GM13977 (cell line): ENCODE results near the gene FANCG.

ENCODE experiments used
- DNase-seq: peaks from one replicate; pipeline ENCODE4 v3.0.0; 2012; ENCODE audit warnings: low spot score
- in situ Hi-C: fragments of 300-500 bp; cut with MboI; formaldehyde crosslinking; loops from one replicate; pipeline ENCODE4 v1.12.0; 2022; ENCODE audit warnings: low sequenced_read_pairs, low pct_unique_long_range_greater_than_20kb, mixed read lengths, inconsistent platforms; ENCODE audit not compliant: unreplicated experiment
- TF ChIP-seq, protein P1 (sequence below): IDR thresholded peaks from 2 replicates; pipeline ENCODE4 v1.5.1; 2012; ENCODE audit warnings: mild to moderate bottlenecking, control low read depth; ENCODE audit not compliant: insufficient read depth; ENCODE audit errors: extremely low read depth, missing control alignments

The FANCG gene

DNA sequence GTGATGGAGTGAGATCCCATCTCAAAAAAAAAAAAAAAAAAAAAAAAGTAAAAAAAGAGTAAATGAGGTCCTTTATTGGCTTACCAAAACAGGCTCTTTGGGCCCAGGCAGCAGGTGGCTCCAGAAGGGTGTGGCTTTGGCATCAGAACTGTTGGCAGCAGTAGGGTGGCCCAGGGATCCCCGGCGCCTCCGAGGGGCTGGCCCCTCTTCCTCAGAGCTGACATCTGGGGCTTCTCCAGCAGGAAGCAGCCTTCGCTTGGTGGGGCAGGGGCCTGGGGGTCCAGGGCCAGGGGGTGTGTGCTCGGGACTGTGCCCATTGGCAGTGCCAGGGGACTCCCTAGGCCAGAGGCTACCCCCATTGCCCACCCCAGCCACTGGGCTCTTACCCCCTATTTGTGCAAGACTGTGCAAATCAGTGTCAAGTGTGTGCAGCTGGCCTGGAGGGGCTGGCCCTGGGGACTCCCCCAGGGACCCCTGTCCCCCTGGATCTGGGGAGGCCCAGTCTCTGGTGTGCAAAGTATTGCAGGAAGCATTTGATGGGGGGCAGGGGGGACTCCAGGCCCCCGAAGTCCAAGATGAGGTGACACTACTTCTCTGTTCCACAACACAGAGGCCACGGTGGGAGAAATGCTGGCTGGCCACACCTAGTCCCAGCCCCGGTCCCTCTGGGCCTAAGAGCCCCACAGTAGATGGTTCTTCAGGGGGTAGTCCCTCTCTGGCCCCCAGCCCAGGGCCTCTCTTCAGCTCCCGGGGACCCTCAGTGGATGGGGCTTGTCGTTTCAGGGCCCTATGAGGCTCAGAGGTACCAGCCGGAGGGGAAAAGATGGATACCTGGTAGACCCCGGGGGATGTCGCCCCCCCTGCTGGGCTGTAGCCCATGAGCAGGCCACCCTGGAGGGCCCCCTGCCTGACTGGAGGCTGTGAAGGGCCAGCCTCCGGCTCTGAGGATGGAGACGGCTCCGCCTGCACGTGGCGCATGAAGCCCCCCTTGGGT, 27.9 kb upstream of the FANCG start:
- TF ChIP-seq, protein P1, sequence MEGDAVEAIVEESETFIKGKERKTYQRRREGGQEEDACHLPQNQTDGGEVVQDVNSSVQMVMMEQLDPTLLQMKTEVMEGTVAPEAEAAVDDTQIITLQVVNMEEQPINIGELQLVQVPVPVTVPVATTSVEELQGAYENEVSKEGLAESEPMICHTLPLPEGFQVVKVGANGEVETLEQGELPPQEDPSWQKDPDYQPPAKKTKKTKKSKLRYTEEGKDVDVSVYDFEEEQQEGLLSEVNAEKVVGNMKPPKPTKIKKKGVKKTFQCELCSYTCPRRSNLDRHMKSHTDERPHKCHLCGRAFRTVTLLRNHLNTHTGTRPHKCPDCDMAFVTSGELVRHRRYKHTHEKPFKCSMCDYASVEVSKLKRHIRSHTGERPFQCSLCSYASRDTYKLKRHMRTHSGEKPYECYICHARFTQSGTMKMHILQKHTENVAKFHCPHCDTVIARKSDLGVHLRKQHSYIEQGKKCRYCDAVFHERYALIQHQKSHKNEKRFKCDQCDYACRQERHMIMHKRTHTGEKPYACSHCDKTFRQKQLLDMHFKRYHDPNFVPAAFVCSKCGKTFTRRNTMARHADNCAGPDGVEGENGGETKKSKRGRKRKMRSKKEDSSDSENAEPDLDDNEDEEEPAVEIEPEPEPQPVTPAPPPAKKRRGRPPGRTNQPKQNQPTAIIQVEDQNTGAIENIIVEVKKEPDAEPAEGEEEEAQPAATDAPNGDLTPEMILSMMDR: no peak
- in situ Hi-C loops: no loop called here
- no peak for DNase-seq

DNA sequence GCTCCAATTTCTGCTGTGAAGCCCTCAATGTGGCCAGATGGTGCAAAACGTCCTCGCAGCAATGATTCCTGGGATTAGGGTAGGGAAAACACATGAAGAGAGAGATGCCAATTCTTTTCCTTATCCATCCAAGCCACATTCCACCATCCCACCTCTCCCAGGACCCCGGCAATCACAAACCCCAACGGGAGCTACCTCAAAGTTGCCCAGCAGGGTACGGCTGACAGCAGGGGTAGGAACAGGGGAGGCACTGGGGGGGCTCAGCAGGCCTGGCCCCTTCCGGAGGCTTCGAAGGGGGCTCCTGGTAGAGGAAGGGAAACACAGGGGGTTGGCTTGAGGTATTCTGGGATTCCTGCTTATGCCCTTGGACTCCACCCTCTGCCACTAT, 26.6 kb upstream of the FANCG start:
- TF ChIP-seq, protein P1: no peak
- in situ Hi-C loops: no loop called here
- DNase-seq: peak; percentile 3

- TF ChIP-seq, protein P1: no peak
- DNase-seq: no peak
- in situ Hi-C loops: no loop called here
These were observed 26.0 kb upstream of the FANCG start for GRCh38 chr9:35105571-35106342.

GRCh38 chr9:35105126-35105525, 25.4 kb upstream of the FANCG start:
- TF ChIP-seq, protein P1: no peak
- in situ Hi-C loops: no loop called here
- no peak for DNase-seq

GRCh38 chr9:35104586-35104985, 24.8 kb upstream of the FANCG start:
- TF ChIP-seq, protein P1: no peak
- DNase-seq: no peak
- in situ Hi-C loops: no loop called here

GRCh38 chr9:35103660-35104191, 24.0 kb upstream of the FANCG start:
- no peak for DNase-seq
- TF ChIP-seq, protein P1: no peak
- in situ Hi-C loops: no loop called here
